ENCODE results near the gene RNASE2. TPM values are rescaled to one million over a fixed set of nuclear protein-coding genes. Genes with fewer than 3 reads are reported as not detected.

RNASE2 gene
- total RNA-seq, 1 donor from 2014 or later, result not detected

- Mint-ChIP-seq H3K27ac (ENCODE audit: unreplicated experiment) (no peak overlapping the region), H3K36me3 (ENCODE audit: unreplicated experiment) (no peaks in the 10 kb centered on the region), H3K4me3 (ENCODE audit: unreplicated experiment) (no peak overlapping the region), H3K9me3 (ENCODE audit: unreplicated experiment) (peaks cover 3% of the 10 kb centered on the region), H3K4me1 (ENCODE audit: low read depth, unreplicated experiment) (no peaks in the 10 kb centered on the region), H3K27me3 (ENCODE audit: unreplicated experiment) (no peaks in the 10 kb centered on the region)
- DNase-seq, result no peak
- TF ChIP-seq CTCF (IDR thresholded peaks at IDR 0.05; ENCODE audit: partially characterized antibody, unreplicated experiment), result no peak
These were observed 41.8 kb downstream of the RNASE2 start for GRCh38 chr14:20997115-20997514.

GRCh38 chr14:20997564-20997963 is 42.3 kb downstream of the RNASE2 start:
- Mint-ChIP-seq H3K27me3 (ENCODE audit: unreplicated experiment) (no peaks in the 10 kb centered on the region), H3K9me3 (ENCODE audit: unreplicated experiment) (peaks cover 3% of the 10 kb centered on the region), H3K4me1 (ENCODE audit: low read depth, unreplicated experiment) (no peaks in the 10 kb centered on the region), H3K27ac (ENCODE audit: unreplicated experiment) (no peak overlapping the region), H3K36me3 (ENCODE audit: unreplicated experiment) (no peaks in the 10 kb centered on the region), H3K4me3 (ENCODE audit: unreplicated experiment) (no peak overlapping the region)
- TF ChIP-seq CTCF (IDR thresholded peaks at IDR 0.05; ENCODE audit: partially characterized antibody, unreplicated experiment), result no peak
- no peak for DNase-seq

- Mint-ChIP-seq H3K36me3 (ENCODE audit: unreplicated experiment) (no peaks in the 10 kb centered on the region), H3K4me3 (ENCODE audit: unreplicated experiment) (no peak overlapping the region), H3K27ac (ENCODE audit: unreplicated experiment) (no peak overlapping the region), H3K4me1 (ENCODE audit: low read depth, unreplicated experiment) (no peaks in the 10 kb centered on the region), H3K9me3 (ENCODE audit: unreplicated experiment) (peaks cover 3% of the 10 kb centered on the region), H3K27me3 (ENCODE audit: unreplicated experiment) (no peaks in the 10 kb centered on the region)
- TF ChIP-seq CTCF (IDR thresholded peaks at IDR 0.05; ENCODE audit: partially characterized antibody, unreplicated experiment), result no peak
- DNase-seq, result no peak
These were observed 42.9 kb downstream of the RNASE2 start for GRCh38 chr14:20998139-20998538.

- Mint-ChIP-seq H3K4me3 (ENCODE audit: unreplicated experiment) (no peak within 1 kb of the TSS), H3K36me3 (ENCODE audit: unreplicated experiment) (no peaks in the 10 kb centered on the region), H3K4me1 (ENCODE audit: low read depth, unreplicated experiment) (peaks cover 1% of the 10 kb centered on the region), H3K9me3 (ENCODE audit: unreplicated experiment) (peaks cover 3% of the 10 kb centered on the region), H3K27ac (ENCODE audit: unreplicated experiment) (no peak within 1 kb of the TSS), H3K27me3 (ENCODE audit: unreplicated experiment) (no peaks in the 10 kb centered on the region)
- DNase-seq, result no peak
- no peak for TF ChIP-seq CTCF (IDR thresholded peaks at IDR 0.05; ENCODE audit: partially characterized antibody, unreplicated experiment)
These were observed 43.5 kb downstream of the RNASE2 start, which contains the start of gene SLC39A2 for GRCh38 chr14:20998674-20999366. Gene SLC39A2, plus strand, starts transcription at chr14:20999293. Its CDS starts 154 bp downstream, at chr14:20999447.

GRCh38 chr14:20999591-20999990 is 44.3 kb downstream of the RNASE2 start:
- Mint-ChIP-seq H3K9me3 (ENCODE audit: unreplicated experiment) (peaks cover 3% of the 10 kb centered on the region), H3K4me1 (ENCODE audit: low read depth, unreplicated experiment) (peaks cover 5% of the 10 kb centered on the region), H3K36me3 (ENCODE audit: unreplicated experiment) (no peaks in the 10 kb centered on the region), H3K4me3 (ENCODE audit: unreplicated experiment) (no peak overlapping the region), H3K27ac (ENCODE audit: unreplicated experiment) (no peak overlapping the region), H3K27me3 (ENCODE audit: unreplicated experiment) (no peaks in the 10 kb centered on the region)
- TF ChIP-seq CTCF (IDR thresholded peaks at IDR 0.05; ENCODE audit: partially characterized antibody, unreplicated experiment), result no peak
- DNase-seq, result no peak
